ENCODE measurements around the gene ZMYND8. TPM values are rescaled to one million over a fixed set of nuclear protein-coding genes. Genes with fewer than 3 reads are reported as not detected.

ZMYND8 gene
- total RNA-seq, 4 donors from 2014 or later = 44.6 to 78.6 (median 65.8) TPM

- Histone ChIP-seq H3K4me1 (peaks cover 3 to 18% (median 6%) of the 10 kb centered on the region in 4 donors), H3K9me3 (no peaks in the 10 kb centered on the region), H3K27ac (replicated peaks in 1 of 4) (no peak overlapping the region), H3K4me3 (no peak overlapping the region), H3K36me3 (peaks cover 0 to 11% (median 3%) of the 10 kb centered on the region in 4 donors), H3K27me3 (no peaks in the 10 kb centered on the region)
- intact Hi-C loops (cut with DNase I) = no loop called here
- no peak for TF ChIP-seq POLR2AphosphoS5 (IDR thresholded peaks at IDR 0.05)
- TF ChIP-seq, protein P1, sequence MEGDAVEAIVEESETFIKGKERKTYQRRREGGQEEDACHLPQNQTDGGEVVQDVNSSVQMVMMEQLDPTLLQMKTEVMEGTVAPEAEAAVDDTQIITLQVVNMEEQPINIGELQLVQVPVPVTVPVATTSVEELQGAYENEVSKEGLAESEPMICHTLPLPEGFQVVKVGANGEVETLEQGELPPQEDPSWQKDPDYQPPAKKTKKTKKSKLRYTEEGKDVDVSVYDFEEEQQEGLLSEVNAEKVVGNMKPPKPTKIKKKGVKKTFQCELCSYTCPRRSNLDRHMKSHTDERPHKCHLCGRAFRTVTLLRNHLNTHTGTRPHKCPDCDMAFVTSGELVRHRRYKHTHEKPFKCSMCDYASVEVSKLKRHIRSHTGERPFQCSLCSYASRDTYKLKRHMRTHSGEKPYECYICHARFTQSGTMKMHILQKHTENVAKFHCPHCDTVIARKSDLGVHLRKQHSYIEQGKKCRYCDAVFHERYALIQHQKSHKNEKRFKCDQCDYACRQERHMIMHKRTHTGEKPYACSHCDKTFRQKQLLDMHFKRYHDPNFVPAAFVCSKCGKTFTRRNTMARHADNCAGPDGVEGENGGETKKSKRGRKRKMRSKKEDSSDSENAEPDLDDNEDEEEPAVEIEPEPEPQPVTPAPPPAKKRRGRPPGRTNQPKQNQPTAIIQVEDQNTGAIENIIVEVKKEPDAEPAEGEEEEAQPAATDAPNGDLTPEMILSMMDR (IDR thresholded peaks at IDR 0.05) = no peak
- no peak for TF ChIP-seq POLR2A (IDR thresholded peaks at IDR 0.05; ENCODE audit: low read depth)
- no peak for TF ChIP-seq EP300 (IDR thresholded peaks at IDR 0.05)
- no peak for DNase-seq (ENCODE audit: extremely low spot score)
- WGBS = 90% methylated on average over 16 of the region's 16 CpGs
Measured at GRCh38 chr20:47172579-47172978, 183.9 kb downstream of the ZMYND8 start.

GRCh38 chr20:47167846-47168245, 188.7 kb downstream of the ZMYND8 start:
- TF ChIP-seq POLR2A (IDR thresholded peaks at IDR 0.05; ENCODE audit: low read depth) = no peak
- no peak for TF ChIP-seq EP300 (IDR thresholded peaks at IDR 0.05)
- TF ChIP-seq, protein P1 (IDR thresholded peaks at IDR 0.05) = no peak
- no peak for TF ChIP-seq POLR2AphosphoS5 (IDR thresholded peaks at IDR 0.05)
- Histone ChIP-seq H3K36me3 (peaks cover 0 to 6% (median 1%) of the 10 kb centered on the region in 4 donors), H3K27ac (replicated peaks in 1 of 4) (no peak overlapping the region), H3K9me3 (no peaks in the 10 kb centered on the region), H3K4me3 (no peak overlapping the region), H3K4me1 (peaks cover 3 to 18% (median 6%) of the 10 kb centered on the region in 4 donors), H3K27me3 (no peaks in the 10 kb centered on the region)
- intact Hi-C loops (cut with DNase I) = no loop called here
- WGBS = 90% methylated on average over 9 of the region's 9 CpGs
- no peak for DNase-seq (ENCODE audit: extremely low spot score)

GRCh38 chr20:47165376-47165865, 191.1 kb downstream of the ZMYND8 start:
- Histone ChIP-seq H3K4me3 (no peak overlapping the region), H3K9me3 (no peaks in the 10 kb centered on the region), H3K4me1 (peaks cover 0 to 5% (median 0%) of the 10 kb centered on the region in 4 donors), H3K27ac (replicated peaks in 1 of 4) (no peak overlapping the region), H3K27me3 (no peaks in the 10 kb centered on the region), H3K36me3 (no peaks in the 10 kb centered on the region)
- DNase-seq (ENCODE audit: extremely low spot score) = no peak
- TF ChIP-seq POLR2AphosphoS5 (IDR thresholded peaks at IDR 0.05) = no peak
- no peak for TF ChIP-seq POLR2A (IDR thresholded peaks at IDR 0.05; ENCODE audit: low read depth)
- TF ChIP-seq, protein P1 (IDR thresholded peaks at IDR 0.05) = no peak
- TF ChIP-seq EP300 (IDR thresholded peaks at IDR 0.05) = no peak
- WGBS = 79% methylated on average over 2 of the region's 4 CpGs
- intact Hi-C loops (cut with DNase I) = no loop called here

DNA sequence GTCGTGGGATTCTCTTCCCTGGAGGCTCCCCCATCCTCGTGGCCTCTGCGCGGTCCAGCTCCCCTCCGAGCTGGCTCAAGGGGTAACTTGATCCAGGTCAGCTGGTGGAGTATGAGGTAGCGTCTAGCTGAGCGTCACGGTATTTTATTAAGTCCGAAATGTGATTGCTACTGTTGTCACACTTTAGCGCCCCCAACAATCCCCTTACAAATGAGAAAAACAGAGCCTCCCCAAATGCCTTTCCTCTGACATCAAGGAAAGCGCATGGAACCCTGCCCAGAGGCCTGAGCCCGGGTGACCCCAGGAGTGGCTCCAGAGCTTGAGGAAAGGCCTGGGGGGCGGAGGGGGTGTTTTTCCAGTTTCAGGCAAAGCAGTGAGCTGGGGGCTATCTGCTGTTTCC, 192.4 kb downstream of the ZMYND8 start:
- H3K27ac ChIP-seq (replicated peaks in 1 of 4) = no peak overlapping the region
- no peak overlapping the region for H3K4me3 ChIP-seq
- DNase-seq (ENCODE audit: extremely low spot score) = no peak
- H3K9me3 ChIP-seq = no peaks in the 10 kb centered on the region
- TF ChIP-seq POLR2AphosphoS5 (IDR thresholded peaks at IDR 0.05) (no peak), EP300 (IDR thresholded peaks at IDR 0.05) (no peak), POLR2A (IDR thresholded peaks at IDR 0.05; ENCODE audit: low read depth) (no peak)
- TF ChIP-seq, protein P1 (IDR thresholded peaks at IDR 0.05) = no peak
- no peaks in the 10 kb centered on the region for H3K36me3 ChIP-seq
- WGBS = 90% methylated on average over 13 of the region's 13 CpGs
- intact Hi-C loops (cut with DNase I) = no loop called here
- no peaks in the 10 kb centered on the region for H3K4me1 ChIP-seq
- no peaks in the 10 kb centered on the region for H3K27me3 ChIP-seq

DNA sequence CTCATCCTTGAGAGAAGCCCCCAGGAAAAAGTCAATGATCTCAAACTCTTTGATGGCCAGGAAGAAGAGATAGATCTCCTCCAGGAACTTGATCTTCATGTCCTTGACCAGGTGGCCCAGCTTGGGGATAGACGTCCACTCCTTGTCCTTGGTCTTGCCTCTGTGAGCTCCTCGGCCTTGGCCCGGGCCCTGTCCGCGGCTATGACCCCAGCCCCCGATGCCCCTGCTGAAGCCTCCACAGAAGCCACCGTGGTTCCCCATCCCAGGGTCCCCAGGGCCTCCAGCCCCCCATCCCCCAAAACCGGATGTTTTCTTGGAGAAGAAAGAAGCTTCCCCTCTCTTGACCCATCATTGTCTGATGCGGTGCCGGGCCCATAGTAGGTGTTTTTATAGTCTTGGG, 195.1 kb downstream of the ZMYND8 start:
- Histone ChIP-seq H3K9me3 (no peaks in the 10 kb centered on the region), H3K4me3 (no peak overlapping the region), H3K27me3 (no peaks in the 10 kb centered on the region), H3K4me1 (no peaks in the 10 kb centered on the region), H3K27ac (replicated peaks in 1 of 4) (no peak overlapping the region), H3K36me3 (no peaks in the 10 kb centered on the region)
- DNase-seq (ENCODE audit: extremely low spot score) = no peak
- no peak for TF ChIP-seq POLR2AphosphoS5 (IDR thresholded peaks at IDR 0.05)
- TF ChIP-seq, protein P1 (IDR thresholded peaks at IDR 0.05) = no peak
- TF ChIP-seq EP300 (IDR thresholded peaks at IDR 0.05) = no peak
- TF ChIP-seq POLR2A (IDR thresholded peaks at IDR 0.05; ENCODE audit: low read depth) = no peak
- intact Hi-C loops (cut with DNase I) = no loop called here
- WGBS = 98% methylated on average over 7 of the region's 10 CpGs
